HEK293T (cell line): Measurements from ENCODE around the gene CSNK1G3.

Source experiments
- BHLHE40 ChIP-seq: fragments of 450-650 bp; IDR thresholded peaks from 2 replicates; pipeline ENCODE4 v1.6.1; 2016; ENCODE audit warnings: mild to moderate bottlenecking, moderate library complexity, borderline replicate concordance
- ELF4 ChIP-seq: fragments of 450-650 bp; IDR thresholded peaks from 2 replicates; pipeline ENCODE4 v1.6.1; 2017; ENCODE audit warnings: antibody characterized with exemption
- FOXA1 ChIP-seq: fragments of 450-650 bp; IDR thresholded peaks from 2 replicates; pipeline ENCODE4 v1.6.1; 2016; ENCODE audit warnings: mild to moderate bottlenecking
- FOXK2 ChIP-seq: fragments of 450-650 bp; IDR thresholded peaks from 2 replicates; pipeline ENCODE4 v1.6.1; 2016; ENCODE audit warnings: mild to moderate bottlenecking
- FOXM1 ChIP-seq: fragments of 450-650 bp; IDR thresholded peaks from 2 replicates; pipeline ENCODE4 v1.6.1; 2017; ENCODE audit warnings: mild to moderate bottlenecking, borderline replicate concordance
- L3MBTL2 ChIP-seq: fragments of 450-650 bp; conservative IDR thresholded peaks from 2 replicates; pipeline ENCODE4 v1.6.1; 2016; ENCODE audit warnings: mild to moderate bottlenecking
- LEF1 ChIP-seq: fragments of 450-650 bp; IDR thresholded peaks from 2 replicates; pipeline ENCODE4 v1.6.1; 2017; ENCODE audit warnings: mild to moderate bottlenecking, borderline replicate concordance
- NFRKB ChIP-seq: fragments of 450-650 bp; IDR thresholded peaks from 2 replicates; pipeline ENCODE4 v1.6.1; 2016; ENCODE audit warnings: mild to moderate bottlenecking, moderate library complexity
- SP1 ChIP-seq: fragments of 450-650 bp; IDR thresholded peaks from 2 replicates; pipeline ENCODE4 v1.6.1; 2017
- SUZ12 ChIP-seq: fragments of 450-650 bp; IDR thresholded peaks from 2 replicates; pipeline ENCODE4 v1.6.1; 2016; ENCODE audit warnings: mild to moderate bottlenecking
- TARDBP ChIP-seq: fragments of 450-650 bp; IDR thresholded peaks from 2 replicates; pipeline ENCODE4 v1.6.1; 2016

DNA sequence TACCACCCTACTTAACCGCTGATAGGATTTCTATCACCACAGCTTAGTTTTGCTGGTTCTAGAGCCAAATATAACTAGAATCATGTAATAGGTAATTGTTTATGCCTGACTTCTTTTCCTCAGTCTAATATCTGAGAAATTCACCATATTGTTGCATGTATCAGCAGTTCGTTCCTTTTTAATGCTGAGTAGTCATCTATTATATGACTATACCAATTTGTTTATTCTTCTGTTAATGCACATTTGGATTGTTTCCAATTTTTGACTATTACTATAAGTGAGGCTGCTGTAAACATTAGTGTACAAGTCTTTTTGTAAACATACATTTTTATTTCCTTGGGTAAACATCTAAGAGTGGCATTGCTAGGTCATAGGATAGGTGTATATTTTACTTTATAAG is 25.9 kb downstream of the CSNK1G3 start:
- TF ChIP-seq FOXK2 (no peak), TARDBP (no peak), SP1 (no peak), SUZ12 (no peak), ELF4 (no peak), L3MBTL2 (no peak), NFRKB (no peak), LEF1 (no peak), BHLHE40 (no peak), FOXM1 (no peak), FOXA1 (no peak)
